Lung (tissue), 12 donors: ENCODE results near the gene GTPBP3. TPM values are rescaled to one million over a fixed set of nuclear protein-coding genes. Genes with fewer than 3 reads are reported as not detected.

Source experiments
- ATAC-seq: fragments of 200-7000 bp; cut with Tn5 transposase; one replicate; pipeline ENCODE4 v1.9.1; 2020; ENCODE audit warnings: moderate number of reproducible peaks; ENCODE audit not compliant: insufficient read depth, low FRiP score
- DNase-seq, 3 donors: peaks; one replicate each; pipeline ENCODE4 v3.0.0-alpha.2; 2013 to 2017
- H3K27ac ChIP-seq, 2 donors: one replicate each; pipeline ENCODE4 v1.5.1; 2013; ENCODE audit warnings: mild to moderate bottlenecking in 2 of 2, moderate library complexity in 2 of 2, control low read depth in 1 of 2, inconsistent platforms in 1 of 2, low read depth in 1 of 2, low read length in 1 of 2
- H3K27me3 ChIP-seq, 3 donors: one replicate each; pipeline ENCODE4 v1.5.1; 2013; ENCODE audit warnings: low read length in 2 of 3; ENCODE audit not compliant: control insufficient read depth in 3 of 3, insufficient read depth in 3 of 3
- H3K36me3 ChIP-seq, 4 donors: one replicate each; pipeline ENCODE4 v1.5.1; 2013; ENCODE audit warnings: low read length in 4 of 4, mild to moderate bottlenecking in 1 of 4, moderate library complexity in 1 of 4; ENCODE audit not compliant: control insufficient read depth in 4 of 4, insufficient read depth in 4 of 4
- H3K4me1 ChIP-seq, 5 donors: one replicate each; pipeline ENCODE4 v1.5.1; 2013; ENCODE audit warnings: low read length in 5 of 5, mild to moderate bottlenecking in 2 of 5, moderate library complexity in 1 of 5; ENCODE audit not compliant: control insufficient read depth in 5 of 5, insufficient read depth in 5 of 5
- H3K4me3 ChIP-seq: one replicate; pipeline ENCODE4 v1.5.1; 2013; ENCODE audit warnings: mild to moderate bottlenecking, control low read depth, moderate library complexity
- H3K9ac ChIP-seq, 2 donors: one replicate each; pipeline ENCODE4 v1.5.1; 2013; ENCODE audit warnings: low read length in 2 of 2, control low read depth in 1 of 2; ENCODE audit not compliant: insufficient read depth in 1 of 2
- H3K9me3 ChIP-seq, 4 donors: one replicate each; pipeline ENCODE4 v1.5.1; 2013; ENCODE audit warnings: low read length in 3 of 4, mild to moderate bottlenecking in 1 of 4, moderate library complexity in 1 of 4; ENCODE audit not compliant: control insufficient read depth in 4 of 4, insufficient read depth in 3 of 4
- WGBS, 2 donors: extraction: QIAGEN DNeasy Blood & Tissue Kit; methylation state at CpG; one replicate each; pipeline ENCODE4 v1.1.7; 2013; 5-methylcytosine and 5-hydroxymethylcytosine counted together
- polyA plus RNA-seq, 2 donors: library from polyadenylated mRNA; stranded (reverse); fragments of 200-250 nt; gene quantifications; one replicate each; pipeline ENCODE4 v1.2.1, GENCODE V29; 2013
- total RNA-seq, 2 donors: library from RNA; depleted of rRNA in 1 of 2; stranded (reverse); fragments of >200 nt in 1 of 2; gene quantifications; one replicate each; pipeline ENCODE4 v1.2.1, GENCODE V29; 2014 to 2021
- TF ChIP-seq, protein P1 (sequence below): IDR thresholded peaks from 2 replicates; pipeline ENCODE4 v1.5.1; 2012; ENCODE audit warnings: mild to moderate bottlenecking; ENCODE audit errors: control extremely low read depth, extremely low read depth
- donor health status: control.
- donor health status: control.
- donor health status: Bipolar disorder and iron deficiency.
- donor health status: healthy.
- donor health status: DM: yes; HTN: yes; CAD: no.

GTPBP3 gene
- total and polyA plus RNA-seq, 4 donors: 13.3 to 24.1 (median 18.2) TPM

DNA sequence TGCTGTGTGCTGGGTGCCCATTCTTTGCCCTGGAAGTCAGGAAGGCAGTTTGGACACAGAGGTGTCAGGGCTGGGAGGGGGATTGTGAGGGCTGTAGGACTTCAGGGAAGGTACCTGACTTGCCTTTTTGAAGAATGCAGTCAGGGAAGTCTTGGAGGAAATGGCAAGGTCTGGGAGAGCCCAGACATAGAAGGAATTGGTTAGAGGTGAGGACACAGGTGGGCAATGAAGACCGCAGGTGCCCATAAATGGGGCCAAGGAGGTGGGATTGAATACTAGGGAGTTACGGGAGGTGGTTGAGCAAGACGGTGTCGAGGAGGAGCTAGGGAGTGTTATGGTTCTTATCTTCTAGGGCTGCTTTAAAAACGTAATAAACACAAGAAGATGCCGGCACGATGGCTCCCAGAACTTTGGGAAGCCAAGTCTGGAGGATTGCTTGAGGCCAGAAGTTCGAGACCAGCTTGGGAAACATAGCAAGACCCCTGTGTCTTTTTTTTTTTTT lies 29.4 kb upstream of the GTPBP3 start:
- H3K4me1 ChIP-seq: peaks cover 0 to 32% (median 7%) of the 10 kb centered on the region in 5 donors
- no peak overlapping the region for H3K9ac ChIP-seq
- H3K27ac ChIP-seq: no peak overlapping the region
- TF ChIP-seq, protein P1, sequence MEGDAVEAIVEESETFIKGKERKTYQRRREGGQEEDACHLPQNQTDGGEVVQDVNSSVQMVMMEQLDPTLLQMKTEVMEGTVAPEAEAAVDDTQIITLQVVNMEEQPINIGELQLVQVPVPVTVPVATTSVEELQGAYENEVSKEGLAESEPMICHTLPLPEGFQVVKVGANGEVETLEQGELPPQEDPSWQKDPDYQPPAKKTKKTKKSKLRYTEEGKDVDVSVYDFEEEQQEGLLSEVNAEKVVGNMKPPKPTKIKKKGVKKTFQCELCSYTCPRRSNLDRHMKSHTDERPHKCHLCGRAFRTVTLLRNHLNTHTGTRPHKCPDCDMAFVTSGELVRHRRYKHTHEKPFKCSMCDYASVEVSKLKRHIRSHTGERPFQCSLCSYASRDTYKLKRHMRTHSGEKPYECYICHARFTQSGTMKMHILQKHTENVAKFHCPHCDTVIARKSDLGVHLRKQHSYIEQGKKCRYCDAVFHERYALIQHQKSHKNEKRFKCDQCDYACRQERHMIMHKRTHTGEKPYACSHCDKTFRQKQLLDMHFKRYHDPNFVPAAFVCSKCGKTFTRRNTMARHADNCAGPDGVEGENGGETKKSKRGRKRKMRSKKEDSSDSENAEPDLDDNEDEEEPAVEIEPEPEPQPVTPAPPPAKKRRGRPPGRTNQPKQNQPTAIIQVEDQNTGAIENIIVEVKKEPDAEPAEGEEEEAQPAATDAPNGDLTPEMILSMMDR: no peak
- peaks cover 0 to 10% (median 0%) of the 10 kb centered on the region in 4 donors for H3K36me3 ChIP-seq
- H3K4me3 ChIP-seq: no peak overlapping the region
- H3K9me3 ChIP-seq: no peaks in the 10 kb centered on the region
- DNase-seq (no peak), ATAC-seq (no peak)
- 85 to 91% methylated on average over 8 of the region's 8 CpGs for WGBS, 2 donors
- no peaks in the 10 kb centered on the region for H3K27me3 ChIP-seq

DNA sequence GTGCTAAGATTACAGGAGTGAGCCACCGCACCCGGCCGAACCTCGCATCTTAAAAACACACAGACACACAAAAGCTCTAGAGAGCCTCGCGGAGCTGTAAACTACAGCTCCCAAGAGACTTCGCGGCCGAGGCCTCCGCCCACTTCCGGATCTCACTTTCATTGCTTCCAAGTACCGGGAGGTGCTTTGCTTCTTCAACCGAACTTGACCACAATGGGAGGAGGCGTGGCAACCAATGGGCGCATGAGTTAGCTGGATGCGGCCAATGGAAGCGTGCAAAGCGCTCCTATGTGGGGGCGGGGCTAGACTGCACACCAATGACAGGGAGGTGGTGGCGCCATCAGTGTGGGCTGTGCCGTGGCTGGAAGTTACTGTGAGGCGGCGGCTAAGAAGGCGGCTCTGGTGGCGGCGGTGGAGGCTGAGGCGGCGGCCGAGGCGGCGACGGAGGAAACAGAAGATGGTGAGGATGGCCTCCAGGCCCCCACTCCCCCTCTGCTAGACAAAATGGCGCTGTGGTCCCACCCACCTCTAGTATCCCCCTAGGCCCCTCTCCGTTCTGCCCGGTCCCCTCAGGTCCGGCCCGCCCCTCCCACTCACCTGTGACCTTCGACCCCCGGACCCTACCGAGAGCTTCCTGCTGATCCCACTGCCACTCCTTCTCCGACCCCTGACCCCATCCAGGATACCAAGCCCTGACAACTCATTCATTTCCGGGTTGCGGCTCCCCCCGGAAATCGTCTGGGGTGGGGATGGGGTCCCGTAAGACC lies 28.0 kb upstream of the GTPBP3 start, which contains the start of gene DDA1:
Gene DDA1, plus strand, starts transcription at position 366 of the 767 bp plus-strand sequence. Its CDS starts 92 bp downstream, at position 458.
- ATAC-seq: peak; percentile 81
- TF ChIP-seq, protein P1: no peak
- Histone ChIP-seq H3K4me3 (peak within 1 kb of the TSS; percentile 82), H3K27ac (peak within 1 kb of the TSS; percentile 76 to 78), H3K4me1 (peaks cover 0 to 24% (median 6%) of the 10 kb centered on the region in 5 donors), H3K27me3 (no peaks in the 10 kb centered on the region), H3K9me3 (no peaks in the 10 kb centered on the region), H3K9ac (peak within 1 kb of the TSS; percentile 56 to 84), H3K36me3 (peaks cover 0 to 18% (median 1%) of the 10 kb centered on the region in 4 donors)
- 0% methylated on average over 44 to 46 of the region's 46 CpGs for WGBS, 2 donors
- DNase-seq: peak; percentile 100

DNA sequence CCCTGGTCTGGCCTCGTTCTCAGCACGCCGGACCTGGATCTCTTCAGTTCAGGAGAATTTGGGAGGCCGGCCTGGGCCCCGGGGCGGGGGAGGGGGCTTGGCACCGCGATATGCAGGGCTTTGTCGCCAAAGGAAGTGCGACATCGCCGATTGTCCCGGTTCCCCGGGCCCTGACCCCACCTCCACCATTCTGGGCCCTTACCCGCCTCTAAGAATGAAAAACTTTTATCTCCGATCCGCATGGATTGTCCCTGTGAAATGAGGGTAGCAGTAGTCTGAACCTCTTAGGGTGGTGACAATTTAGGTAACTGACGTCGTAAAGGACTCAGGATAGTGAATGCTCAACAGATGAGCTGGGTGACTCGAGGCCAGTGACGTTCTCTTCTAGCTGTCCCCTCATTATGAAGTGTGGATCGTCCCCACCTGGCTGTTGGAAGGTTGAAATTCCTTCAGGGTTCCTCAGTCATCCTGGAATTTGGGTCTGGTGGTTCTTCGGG lies 27.3 kb upstream of the GTPBP3 start:
- 6 to 8% methylated on average over 23 of the region's 23 CpGs for WGBS, 2 donors
- TF ChIP-seq, protein P1: no peak
- Histone ChIP-seq H3K36me3 (peaks cover 3 to 22% (median 6%) of the 10 kb centered on the region in 4 donors), H3K9ac (peak overlapping the region; percentile 56 to 84), H3K27ac (peak overlapping the region; percentile 76 to 78), H3K9me3 (no peaks in the 10 kb centered on the region), H3K4me1 (peaks cover 0 to 18% (median 6%) of the 10 kb centered on the region in 5 donors), H3K27me3 (no peaks in the 10 kb centered on the region), H3K4me3 (peak overlapping the region; percentile 82)
- DNase-seq (no peak), ATAC-seq (no peak)
